NAMALWA (cell line): Measurements from ENCODE around the gene YBEY.
"Not testable (repeated sequence)": the region's sequence is repeated elsewhere in the genome, so short reads cannot be mapped to it uniquely, and the experiment has no call there.

Source experiments
- DNase-seq: peaks from one replicate; pipeline ENCODE4 v3.0.0-alpha.2; 2015; ENCODE audit warnings: low spot score

The YBEY gene, protein sequence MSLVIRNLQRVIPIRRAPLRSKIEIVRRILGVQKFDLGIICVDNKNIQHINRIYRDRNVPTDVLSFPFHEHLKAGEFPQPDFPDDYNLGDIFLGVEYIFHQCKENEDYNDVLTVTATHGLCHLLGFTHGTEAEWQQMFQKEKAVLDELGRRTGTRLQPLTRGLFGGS

DNA sequence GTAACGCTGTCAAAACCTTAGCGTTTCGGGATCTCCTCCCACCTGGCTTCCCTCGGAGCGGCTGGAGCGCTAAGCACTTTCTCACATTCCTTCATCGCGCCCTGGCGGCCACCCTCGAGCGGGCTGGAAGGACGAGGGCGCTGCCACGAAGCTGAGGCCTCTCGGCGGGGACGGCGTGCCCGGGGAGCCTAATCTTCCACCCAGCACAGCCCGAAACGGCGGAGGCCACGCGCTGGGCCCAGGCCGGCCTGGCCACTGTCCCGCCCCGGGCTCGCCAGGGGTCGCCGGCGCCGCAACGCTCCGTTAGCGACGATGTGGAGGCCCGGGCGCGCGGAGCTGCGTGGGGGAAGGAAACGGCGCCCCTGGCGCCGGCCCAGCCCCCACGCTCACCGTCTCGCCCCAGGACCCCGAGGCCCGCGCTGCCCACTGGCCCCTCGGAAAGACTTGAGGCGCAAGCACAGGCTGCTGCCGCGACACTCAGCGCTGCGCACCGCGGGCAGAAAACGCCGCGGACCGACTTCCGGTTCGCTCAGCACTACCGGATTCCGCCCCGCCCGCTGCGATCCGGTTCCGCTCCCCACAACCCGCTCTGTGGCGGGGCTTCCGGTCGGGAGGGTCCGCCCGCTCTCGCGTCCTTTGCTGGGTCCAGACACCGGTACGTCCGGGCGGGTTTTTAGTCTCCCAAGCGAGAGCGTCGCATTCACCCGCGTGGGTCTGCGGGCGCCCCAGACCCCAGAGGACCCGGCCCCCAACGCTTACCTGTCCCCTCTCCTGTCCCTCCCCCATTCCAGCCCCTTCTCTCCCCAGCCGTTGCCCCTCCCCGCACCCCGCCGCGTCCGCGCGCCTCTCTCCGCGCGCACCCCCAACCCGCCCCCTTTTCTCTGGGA lies at the start of gene YBEY:
YBEY (plus strand) TSS at position 582 of the 887 bp plus-strand sequence. CDS start 572 bp downstream, outside the sequence.
- peak; percentile 91 for DNase-seq

DNA sequence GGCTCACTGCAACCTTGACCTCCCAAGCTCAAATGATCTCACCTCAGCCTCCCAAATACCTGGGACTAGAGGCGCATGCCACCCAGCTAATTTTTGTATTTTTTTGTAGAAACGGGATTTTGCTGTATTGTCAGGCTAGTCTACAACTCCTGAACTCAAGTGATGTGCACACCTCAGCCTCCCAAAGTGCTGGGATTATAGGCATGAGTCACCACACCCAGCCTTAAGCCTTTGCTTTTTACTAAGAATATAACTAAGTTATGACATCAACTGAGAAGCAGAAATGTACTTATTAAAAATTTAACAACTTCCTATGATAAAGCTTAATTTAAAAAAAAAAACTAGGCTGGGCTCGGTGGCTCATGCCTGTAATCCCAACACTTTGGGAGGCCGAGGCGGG lies 48.7 kb upstream of the YBEY start:
- no peak for DNase-seq

DNA sequence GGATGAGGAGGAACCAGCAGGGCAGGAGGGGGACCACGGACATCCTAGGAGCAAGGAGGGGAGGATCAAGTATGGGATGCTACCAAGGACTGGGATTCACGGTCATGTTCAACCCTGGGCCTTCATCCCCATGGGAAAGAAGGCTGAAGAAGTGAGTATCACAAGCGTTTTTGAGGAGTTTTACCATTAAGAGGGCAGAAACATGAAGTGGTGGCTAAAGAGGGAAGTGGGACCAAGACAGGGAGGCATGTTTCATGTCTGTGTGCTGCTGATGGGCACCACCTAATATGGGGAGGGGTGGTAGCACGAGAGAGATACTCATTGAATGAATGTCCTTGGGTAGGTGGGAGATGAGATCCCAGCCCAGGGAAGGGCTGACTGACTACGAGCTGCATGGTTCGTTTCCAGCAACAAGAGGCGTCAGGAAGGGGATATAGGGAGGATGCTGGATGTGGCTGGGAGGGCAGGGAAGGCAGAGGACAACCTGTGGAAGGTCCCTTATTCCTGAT lies 46.3 kb upstream of the YBEY start:
- DNase-seq, result no peak

DNA sequence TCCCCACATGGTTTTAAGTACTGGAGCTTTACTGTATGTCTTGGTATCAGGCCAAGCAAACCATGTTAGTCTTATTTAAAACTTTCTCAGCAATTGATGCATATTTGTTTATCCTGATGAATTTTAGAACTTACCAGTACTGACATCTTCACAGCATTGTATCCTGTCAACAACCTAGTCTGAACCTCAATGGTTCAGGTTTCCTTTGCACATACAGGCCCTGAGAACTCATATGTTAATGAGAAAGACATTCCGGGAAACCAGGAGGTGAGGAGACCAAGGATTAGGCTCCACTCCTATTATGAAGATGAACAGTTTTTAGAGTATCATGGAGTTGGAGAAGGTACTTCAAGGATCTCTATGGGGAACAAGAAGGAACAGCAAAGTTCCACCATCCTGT lies 44.6 kb upstream of the YBEY start:
- DNase-seq, result not testable (repeated sequence)

DNA sequence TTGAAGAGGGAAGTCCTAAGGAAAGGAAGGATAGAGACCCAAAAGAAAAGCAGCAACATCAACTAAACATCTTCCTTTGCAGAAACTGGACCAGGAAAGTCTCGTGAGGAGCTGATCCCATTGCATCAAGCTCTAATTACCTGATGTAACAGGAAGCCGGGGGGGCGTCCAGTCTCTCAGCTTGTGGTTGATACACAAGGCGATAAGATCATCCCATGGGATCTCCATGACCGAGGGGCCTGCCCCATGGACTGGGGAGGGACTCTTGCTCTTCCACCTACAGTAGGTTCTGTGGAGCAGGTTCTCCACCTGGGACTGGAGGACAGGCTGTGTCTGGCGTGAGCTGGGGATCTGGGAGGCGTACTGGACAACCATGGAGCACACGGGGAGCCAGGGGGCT lies 42.8 kb upstream of the YBEY start:
- no peak for DNase-seq

DNA sequence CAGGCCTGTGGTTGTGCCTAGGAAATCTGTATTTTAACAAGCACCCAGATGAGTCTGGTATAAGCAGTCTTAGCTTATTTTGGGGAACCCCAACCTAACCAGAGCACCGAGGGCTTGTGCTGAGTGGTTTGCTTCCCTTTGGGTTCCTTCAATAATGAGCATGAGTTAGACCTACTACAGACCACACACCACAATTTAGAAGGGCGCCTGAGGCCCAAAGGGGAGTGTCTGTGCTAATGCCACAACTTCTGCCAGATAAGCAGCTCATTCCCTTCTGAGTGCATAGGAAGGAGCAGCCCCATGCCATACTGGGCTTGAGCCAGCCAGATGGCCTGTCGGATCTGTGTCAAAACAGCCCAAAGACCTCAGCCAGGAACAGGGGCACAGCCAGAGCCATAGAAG lies 42.2 kb upstream of the YBEY start:
- DNase-seq, result no peak

DNA sequence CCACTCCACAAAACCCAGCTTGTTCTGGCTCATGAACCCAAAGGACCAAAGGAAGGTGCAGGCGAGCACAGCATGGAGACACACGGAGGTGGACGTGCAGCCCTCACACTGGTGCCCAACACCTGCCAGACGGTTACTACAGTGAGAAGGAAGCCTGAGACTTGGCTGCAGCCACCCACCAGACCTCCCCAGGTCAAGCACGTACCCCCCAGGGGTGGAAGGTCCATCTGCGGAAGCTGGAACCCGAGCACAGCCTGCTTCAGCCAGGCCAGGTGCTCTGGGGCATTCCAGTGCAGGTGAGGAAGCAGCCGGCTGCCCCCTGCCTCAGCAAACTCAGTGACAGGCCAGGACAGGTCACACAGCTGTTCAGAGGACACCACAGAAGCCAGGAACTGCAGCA lies 41.5 kb upstream of the YBEY start:
- DNase-seq, result no peak

DNA sequence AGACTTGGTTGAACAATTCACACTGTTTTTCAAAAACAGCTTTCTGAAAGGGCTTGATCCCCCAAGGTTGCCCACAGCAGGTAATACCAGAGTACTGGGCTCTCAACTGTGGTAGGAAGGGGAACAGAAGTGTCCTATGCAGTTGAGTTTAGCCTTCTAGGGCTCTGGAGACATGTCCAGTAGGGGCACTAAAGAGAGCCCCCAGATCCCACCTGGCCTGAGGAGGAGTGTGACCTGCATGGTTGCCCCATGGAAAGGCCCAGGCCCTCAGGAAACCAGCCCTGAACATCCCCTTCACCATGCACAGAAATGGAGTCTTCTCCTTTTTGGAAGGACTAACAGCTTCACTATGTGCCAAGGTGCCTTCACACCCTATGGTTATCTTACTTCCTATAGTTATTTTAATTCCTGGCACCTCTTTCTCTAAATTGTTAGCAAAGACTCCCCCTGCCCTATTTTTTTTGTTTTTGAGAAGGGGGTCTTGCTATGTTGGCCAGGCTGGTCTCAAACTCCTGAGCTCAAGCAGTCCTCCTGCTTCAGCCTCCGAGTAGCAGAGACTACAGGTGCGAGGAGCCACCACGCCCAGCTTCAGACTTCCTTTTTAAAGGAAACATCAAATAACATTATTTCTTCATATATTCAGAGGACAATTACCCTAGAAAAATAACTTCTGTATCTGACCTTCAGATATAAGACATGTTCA lies 40.8 kb upstream of the YBEY start:
- DNase-seq, result no peak

DNA sequence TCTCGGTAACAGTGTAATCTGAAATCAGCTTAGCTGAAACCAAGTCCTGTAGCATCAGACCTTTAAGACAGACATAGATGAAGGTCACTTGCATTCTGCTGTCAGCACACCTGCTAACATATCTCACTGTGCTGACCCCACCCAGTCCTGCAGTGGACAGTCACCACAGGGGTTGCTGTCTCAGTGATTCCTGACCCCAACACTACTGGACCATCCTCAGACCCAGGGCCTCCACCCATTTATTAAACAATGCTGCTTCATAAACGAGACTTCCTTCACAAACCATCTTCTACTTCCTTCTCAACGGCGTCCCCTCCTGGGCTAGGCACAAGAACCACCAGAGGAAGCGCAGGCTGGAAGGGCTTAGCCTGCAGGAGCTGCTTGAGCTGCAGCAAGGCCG lies 39.8 kb upstream of the YBEY start:
- DNase-seq, result no peak

DNA sequence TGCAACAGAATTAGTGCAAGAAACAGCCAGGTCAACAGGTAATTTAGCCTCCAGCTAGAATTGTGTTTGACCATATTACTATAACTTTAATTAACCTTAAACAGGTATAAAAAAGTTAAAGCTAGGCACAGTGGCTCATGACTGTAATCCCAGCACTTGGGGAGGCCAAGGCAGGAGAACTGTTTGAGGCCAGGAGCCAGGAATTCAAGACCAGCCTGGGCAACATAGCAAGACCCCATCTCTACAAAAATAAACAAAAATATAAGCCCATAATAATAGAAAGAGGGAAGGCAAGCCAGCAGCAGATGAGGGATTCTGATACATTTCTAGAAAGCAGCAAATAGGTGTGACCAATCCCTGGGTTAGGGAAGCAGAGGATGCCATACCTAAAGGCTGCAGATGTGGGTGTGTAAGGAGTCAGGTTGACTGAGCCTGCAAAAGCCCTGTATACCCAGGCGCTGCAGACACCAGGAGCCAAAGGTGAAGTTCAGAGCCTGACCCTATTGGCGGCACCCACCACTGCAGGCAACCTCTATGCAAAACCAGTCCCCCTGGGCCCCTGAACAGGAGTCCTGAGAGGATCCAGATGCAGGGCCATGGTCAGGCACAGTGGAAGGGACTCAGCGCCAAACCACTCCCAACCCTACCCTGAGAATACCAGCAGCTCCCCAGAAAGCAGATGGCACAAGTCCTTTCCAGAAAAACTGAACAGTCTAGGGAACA lies 38.3 kb upstream of the YBEY start:
- DNase-seq, result no peak

DNA sequence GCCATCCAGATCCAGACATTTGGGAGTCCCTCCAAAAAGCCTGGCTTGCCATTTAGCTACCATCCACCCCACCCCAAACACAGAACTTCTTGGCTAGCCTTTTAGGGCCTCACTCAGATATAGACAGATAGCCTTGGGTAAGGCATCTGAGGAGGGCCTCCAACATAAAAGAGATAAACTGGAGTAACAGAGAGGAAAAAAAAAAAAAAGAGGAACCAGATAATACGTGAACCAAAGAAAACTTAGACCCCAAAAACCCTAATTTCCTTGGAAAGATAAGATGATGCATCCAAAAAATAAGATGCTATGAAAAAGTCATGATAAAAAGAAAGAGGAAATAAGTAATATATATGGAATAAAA lies 37.7 kb upstream of the YBEY start:
- no peak for DNase-seq

DNA sequence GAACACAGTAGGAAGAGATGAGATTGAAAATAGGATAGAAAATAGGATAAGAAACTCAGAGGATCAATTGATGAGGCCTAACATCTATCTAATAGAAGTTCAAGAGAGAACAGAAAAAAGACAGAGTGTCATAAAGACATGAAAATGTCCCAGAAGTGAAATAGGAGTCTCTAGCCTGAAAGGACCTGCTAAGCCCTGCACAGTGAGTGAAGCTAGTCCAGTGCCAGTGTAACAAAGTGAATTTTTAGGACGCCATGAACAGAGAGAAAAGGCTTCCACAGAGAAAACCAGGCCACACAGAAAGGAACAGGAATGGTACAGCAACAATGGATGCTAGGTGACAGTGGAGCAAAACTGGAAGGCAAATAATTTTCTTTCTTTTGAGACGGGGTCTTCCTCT lies 37.3 kb upstream of the YBEY start:
- no peak for DNase-seq

DNA sequence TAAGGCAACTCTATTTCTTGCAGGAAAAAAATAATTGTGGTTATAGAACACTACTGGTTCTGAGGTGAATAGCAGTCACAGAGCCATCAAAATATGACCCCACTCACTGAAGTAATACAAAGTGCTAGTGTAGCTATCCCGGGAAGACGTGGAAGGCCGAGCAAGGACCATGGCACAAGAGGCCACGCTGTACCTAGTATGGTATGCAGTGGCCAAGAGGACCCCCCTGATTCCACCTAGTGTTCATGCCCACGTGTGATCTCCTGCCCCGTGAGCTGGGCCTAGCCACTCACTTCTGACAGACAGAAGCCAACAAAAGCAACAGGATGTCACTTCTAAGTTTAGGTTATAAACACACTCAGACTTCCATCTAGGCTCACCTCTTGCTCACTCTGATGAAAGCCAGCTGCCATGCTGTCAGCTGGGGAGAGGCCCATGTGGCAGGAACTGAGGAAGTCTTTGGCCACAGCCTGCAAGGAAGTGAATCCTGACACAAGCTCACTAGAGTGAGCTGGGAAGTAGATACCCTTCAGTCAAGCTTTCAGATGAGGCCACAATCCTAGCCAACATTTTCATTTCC lies 35.9 kb upstream of the YBEY start:
- peak; percentile 42 for DNase-seq

DNA sequence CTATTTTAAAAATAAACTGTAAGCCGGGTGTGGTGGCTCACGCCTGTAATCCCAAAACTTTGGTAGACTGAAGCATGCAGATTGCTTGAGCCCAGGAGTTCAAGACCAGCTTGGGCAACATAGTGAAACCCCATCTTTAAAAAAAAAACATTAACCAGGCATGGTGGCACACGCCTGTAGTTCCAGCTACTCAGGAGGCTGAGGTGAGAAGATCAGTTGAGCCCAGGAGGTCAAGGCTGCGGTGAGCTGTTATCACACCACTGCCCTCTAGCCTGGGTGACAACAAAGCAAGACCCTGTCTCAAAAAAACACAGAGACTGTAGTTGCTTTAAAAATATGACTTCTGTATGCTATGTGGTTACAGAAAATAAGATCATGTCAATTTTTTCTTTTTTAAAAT lies 33.3 kb upstream of the YBEY start:
- DNase-seq, result no peak

DNA sequence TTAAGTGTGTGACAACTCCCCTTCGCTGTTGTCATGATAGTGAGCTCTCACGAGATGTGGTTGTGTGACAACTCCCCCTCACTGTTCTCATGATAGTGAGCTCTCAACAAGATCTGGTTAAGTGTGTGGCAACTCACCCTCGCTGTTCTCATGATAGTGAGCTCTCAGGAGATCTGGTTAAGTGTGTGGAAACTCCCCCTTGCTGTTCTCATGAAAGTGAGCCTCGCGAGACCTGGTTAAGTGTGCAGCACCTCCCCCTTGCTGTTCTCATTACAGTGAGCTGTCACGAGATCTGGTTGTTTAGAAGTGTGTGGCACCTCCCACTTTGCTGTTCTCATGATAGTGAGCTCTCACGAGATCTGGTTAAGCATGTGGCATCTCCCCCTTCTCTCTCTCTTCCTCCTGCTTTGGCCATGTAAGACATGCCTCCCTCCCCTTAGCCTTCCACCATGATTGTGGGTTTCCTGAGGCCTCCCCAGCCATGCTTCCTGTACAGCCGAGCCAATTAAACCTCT lies 32.5 kb upstream of the YBEY start:
- peak; percentile 94 for DNase-seq

DNA sequence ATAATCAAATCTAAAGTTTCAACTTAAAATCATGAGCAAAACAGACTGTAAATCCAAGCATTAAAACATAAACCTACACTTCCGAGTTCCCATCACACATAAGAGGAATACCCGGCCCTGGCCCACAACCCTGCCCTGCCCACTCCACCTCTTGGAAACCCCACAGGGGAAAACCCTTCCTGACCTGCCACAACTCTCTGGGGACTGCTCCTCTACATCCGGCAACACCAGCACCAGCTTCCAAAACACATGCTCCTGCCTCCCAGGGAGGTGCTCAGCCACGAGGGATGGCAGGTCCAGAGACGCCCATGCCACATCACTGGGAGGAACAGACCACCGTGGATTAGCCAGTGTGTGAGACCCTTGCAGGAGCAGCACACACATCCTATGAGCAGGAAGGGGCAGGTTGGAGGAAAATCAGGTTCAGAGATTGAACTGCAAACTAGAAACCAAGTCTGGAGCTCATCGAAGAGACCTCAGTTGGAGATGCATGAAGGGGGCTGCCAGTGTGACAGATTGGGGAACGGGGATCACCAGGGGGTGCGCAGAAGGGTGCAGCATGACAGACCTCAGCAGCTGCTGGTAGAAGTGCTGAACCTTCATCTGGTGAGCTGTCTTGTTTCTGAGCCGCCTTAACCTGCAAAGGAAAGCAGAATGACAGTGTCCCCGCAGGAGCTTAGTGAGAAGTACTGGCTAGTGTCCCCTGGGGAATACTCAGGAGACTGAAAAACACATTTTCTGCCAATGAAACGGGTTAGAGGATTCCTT lies 31.8 kb upstream of the YBEY start:
- no peak for DNase-seq

DNA sequence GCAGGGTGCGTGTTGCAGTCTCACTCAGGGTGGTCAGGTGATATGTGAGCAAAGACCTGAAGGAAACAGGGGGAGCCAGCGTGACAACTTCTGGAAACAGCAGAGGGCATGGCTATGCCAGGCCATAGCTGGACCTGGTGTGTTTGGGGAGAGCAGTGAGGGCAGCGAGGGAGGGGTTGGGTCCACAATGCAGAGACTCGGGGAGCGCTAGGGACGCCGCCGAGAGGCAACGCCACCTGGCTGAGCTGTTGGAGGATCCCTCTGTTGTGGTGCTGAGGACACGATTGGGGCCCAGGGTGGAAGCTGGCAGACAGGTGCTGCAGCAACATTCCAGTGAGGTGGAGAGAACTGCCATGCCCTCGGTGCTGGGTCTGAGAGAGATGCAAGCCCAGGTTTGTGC lies 31.0 kb upstream of the YBEY start:
- DNase-seq, result no peak

DNA sequence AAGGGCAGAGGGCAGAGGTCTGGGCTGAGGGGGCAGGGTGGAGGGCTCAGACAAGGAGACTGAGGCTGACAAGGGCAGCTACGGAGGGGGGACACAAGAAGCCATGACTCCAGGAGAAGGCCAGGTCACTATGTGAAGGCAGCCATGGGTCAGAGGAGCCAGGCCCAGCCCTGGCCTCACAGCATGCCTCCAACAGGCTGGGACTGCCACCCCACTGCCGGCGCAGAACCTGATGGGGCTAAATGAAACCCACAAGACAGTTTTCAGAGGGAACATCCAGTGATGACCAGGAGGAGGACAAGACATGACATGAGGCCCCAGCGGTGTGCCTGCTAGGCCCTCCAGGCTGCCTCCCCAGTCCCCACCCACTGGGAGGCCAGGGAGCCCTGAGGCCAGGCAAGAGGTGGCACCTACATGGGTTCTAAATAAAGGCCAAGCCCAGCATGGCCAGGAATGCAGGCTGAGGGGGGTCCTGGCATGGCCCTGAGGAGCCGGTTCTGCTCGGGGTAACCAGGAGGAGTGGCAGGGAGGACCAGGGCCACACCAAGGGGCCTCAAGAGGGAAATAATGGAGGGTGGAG lies 30.3 kb upstream of the YBEY start:
- DNase-seq, result no peak

DNA sequence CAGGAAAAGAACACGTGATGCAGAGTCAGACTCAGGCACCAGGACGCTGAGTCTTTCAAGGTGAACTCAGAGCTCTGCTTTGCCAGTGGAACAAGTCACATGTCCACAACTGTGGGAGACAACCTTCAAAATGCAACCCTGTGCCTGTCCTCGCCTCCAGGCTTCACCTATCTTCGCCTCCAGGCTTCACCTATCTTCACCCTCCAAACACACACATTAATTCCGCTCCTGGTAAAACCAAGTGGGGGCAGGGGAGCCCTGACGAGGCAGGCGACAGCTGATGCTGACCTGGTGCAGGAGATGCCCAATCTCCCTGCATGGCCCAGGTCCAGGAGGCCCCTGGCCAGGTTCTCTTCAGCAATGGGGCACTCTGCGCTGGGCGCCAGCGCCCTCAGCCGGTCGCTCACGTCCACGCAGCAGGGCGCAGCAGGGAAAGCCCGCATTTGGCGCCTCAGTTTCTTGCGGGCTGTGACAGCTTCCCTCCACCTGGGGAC lies 29.6 kb upstream of the YBEY start:
- no peak for DNase-seq

DNA sequence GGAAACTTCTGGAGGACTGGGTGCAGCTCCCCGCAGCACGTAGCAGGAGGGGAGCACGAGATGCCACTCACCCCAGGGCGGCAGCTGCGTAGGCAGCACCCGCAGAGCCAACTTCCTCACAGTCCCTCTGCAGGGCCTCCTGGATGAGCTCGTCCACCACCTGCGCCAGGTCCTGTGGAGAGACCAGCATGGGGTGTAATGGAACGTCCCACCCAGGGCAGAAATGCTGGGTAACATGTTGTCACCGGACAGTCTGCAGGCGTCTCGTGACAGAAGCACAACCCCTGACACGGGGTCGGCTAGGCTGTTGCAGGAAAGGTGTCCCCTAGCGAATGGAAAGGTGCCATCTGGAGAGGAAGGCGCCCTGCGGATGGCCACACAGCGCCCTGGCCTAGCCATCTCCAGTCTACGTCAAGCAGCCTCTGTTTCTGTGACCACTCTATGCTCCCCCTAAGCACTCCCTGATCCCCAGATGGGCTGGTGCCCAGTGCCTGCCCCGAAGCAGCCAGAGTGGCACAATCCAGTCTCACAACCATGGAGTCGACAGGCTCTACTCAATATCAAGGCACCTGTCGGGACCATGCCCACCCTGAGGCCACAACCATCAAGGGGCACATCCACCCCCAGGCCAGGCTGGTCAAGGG lies 22.0 kb upstream of the YBEY start:
- DNase-seq, result no peak
